WI38 (cell line): Measurements from ENCODE around the gene TMPRSS6.

Experiments used
- H3K4me3 ChIP-seq: 2 replicates; pipeline ENCODE4 v1.5.1; 2011; ENCODE audit warnings: low read depth, mild to moderate bottlenecking, control low read depth, low read length
- TF ChIP-seq, protein P1 (sequence below): IDR thresholded peaks from 2 replicates; pipeline ENCODE4 v1.5.1; 2012; ENCODE audit warnings: low read depth, mild to moderate bottlenecking, control low read depth, low read length

The TMPRSS6 gene

DNA sequence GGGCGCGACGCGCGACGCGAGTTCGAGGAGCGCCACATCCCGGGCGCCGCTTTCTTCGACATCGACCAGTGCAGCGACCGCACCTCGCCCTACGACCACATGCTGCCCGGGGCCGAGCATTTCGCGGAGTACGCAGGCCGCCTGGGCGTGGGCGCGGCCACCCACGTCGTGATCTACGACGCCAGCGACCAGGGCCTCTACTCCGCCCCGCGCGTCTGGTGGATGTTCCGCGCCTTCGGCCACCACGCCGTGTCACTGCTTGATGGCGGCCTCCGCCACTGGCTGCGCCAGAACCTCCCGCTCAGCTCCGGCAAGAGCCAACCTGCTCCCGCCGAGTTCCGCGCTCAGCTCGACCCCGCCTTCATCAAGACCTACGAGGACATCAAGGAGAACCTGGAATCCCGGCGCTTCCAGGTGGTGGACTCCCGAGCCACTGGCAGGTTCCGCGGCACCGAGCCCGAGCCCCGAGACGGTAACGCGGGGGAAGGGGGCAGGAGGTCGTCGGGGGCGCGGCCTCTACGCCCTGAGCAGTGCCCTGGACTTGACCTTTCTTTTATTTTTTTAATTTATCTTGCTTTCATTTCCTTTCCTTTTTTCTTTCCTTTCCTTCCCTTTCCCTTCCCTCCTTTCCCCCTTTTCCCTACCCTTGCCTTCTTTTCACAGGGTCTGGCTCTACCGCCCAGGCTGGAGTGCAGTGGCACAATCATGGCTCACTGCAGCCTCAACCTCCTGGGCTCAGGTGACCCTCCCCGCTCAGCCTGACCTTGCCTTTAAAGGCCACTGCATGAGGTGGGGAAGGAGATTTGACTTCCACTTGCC lies 85.0 kb downstream of the TMPRSS6 start:
- TF ChIP-seq, protein P1, sequence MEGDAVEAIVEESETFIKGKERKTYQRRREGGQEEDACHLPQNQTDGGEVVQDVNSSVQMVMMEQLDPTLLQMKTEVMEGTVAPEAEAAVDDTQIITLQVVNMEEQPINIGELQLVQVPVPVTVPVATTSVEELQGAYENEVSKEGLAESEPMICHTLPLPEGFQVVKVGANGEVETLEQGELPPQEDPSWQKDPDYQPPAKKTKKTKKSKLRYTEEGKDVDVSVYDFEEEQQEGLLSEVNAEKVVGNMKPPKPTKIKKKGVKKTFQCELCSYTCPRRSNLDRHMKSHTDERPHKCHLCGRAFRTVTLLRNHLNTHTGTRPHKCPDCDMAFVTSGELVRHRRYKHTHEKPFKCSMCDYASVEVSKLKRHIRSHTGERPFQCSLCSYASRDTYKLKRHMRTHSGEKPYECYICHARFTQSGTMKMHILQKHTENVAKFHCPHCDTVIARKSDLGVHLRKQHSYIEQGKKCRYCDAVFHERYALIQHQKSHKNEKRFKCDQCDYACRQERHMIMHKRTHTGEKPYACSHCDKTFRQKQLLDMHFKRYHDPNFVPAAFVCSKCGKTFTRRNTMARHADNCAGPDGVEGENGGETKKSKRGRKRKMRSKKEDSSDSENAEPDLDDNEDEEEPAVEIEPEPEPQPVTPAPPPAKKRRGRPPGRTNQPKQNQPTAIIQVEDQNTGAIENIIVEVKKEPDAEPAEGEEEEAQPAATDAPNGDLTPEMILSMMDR, result no peak
- H3K4me3 ChIP-seq, result no peak overlapping the region

DNA sequence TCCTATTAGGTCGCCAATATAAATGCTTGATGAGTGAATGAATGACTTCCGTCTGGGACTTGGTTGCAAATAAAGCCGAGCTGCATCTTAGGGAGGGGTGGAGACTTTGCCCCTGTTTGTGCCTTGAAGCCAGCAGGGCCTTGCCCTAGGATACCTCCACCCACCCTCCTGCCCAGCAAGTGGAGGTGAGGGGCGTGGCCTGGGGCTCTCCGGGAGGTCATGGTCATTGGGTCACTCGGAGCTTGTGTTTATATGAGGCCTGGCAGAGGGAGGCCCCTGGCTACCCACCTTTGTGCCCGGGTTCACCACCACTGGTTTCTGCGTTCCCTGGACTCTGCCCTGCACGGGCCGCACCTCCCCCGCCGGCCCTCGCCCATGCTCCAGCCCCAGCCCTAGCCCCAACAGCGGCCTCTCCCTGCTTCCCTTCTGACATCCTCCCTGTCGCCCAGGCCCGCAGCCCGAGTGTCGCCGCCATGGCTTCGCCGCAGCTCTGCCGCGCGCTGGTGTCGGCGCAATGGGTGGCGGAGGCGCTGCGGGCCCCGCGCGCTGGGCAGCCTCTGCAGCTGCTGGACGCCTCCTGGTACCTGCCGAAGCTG lies 85.7 kb downstream of the TMPRSS6 start:
- TF ChIP-seq, protein P1, result no peak

DNA sequence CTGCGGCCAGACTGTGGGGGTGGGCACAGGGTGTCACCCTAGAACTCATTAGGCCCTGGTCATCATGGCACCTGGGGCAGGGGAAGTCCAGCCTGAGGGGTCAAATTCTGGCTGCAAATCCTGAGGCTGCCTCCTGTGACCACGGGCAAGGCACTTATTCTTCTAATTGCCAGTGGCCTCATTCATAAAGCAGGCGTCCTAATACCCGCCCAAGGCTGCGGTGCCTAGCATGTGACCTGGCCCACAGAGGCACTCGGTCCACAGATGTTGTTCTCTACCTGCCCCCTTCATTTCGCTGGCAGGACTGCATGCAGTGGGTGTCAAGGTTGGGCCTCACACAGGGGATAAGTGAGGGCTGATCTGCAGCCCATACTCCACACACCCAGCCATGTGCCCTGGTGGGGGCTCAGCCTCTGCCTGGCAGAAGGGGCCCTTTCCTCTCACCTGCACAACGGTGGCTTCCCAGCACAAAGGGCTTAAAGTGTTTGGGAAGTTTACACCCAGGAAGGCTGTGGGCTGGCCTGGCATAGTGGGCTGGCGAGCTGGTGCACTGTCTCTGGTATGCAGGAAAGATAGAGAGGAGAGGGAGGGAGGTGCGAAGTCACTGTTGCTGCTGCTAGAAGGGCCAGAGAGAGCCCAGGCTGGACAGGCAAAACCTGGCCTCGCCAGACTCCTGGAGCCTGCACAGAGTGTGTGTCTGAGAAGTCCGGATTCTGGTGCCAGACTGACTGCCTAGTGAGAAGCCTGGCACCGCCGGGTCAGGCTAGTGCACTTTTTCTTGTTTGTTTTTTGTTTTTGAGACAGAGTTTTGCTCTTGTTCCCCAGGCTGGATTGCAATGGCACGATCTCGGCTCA lies 86.8 kb downstream of the TMPRSS6 start:
- TF ChIP-seq, protein P1, result no peak
- H3K4me3 ChIP-seq, result no peak overlapping the region

More for the DNA sequence above, 85.7 kb downstream of the TMPRSS6 start:
- no peak overlapping the region for H3K4me3 ChIP-seq

DNA sequence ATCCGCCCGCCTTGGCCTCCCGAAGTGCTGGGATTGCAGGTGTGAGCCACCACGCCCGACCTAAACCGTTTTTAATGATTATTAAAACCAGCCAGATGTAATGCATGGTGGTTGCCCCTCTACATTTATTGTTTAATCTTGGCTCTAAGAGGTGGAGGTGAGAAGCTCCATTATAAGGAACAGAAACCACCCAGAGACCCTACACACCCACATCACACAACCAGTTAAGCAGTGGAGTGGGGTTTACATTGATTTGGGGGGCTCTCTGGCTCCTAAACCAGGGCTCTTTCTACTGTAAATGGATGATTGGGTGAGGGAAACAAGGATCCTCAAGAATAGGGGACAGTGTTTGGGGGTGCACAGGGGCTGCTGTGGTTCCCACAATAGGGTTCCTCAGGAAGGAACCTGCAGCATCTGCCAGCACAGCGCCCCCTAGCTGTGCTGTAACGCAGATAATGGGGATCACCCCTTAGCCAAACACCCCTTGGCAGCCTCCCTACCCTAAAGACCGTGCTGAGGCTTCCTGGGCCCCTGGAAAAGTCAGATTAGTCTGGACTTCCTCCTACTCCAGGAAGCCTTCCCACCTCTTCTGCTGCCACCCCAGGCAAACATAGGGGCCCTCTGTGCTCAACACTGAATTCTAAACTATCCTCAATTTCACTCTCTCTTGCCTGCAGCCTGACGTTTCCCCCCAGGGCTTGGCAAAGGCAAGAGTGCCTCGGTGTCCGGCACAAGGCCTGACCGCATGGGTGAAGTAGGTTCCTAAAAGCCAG lies 87.6 kb downstream of the TMPRSS6 start:
- TF ChIP-seq, protein P1, result peak; percentile 82
- H3K4me3 ChIP-seq, result no peak overlapping the region

DNA sequence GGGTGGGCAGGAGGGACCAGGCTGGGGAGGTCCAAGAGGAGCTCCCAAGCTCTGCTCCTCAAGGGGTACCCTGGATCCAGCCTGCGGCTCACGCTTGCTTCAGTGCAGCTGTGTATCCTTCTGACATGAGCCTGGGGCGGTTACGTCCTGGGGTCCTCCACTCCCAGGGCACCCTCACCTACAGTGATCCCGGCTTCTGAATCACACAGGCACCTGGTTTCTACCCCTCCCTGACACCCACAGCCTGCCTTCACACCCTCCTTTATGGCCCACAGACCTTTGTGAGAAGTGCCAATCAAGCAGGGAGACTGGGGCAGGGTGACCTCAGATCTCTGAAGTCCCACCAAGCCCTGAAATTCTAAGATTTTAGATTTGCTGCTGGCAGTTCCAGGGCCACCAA lies 88.5 kb downstream of the TMPRSS6 start:
- no peak overlapping the region for H3K4me3 ChIP-seq
- TF ChIP-seq, protein P1, result no peak

DNA sequence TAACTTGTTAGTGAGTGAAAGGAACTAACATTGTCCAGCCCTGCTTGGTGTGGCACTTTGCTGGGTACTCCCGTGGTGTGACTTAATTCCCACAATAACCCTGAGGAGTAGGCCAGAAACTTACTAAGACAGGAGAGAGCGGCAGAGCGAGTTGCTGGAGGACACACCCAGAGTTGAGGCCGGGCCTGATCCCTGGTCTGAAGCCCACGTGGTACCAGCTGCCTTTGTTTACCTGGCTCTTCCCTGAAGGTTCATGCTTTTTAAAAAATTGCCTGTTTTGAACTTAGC lies 89.4 kb downstream of the TMPRSS6 start:
- TF ChIP-seq, protein P1, result no peak

More for the DNA sequence above, 89.4 kb downstream of the TMPRSS6 start:
- H3K4me3 ChIP-seq, result peak overlapping the region; percentile 82
